ENCODE results near the gene BBOX1.

BBOX1 gene

DNA sequence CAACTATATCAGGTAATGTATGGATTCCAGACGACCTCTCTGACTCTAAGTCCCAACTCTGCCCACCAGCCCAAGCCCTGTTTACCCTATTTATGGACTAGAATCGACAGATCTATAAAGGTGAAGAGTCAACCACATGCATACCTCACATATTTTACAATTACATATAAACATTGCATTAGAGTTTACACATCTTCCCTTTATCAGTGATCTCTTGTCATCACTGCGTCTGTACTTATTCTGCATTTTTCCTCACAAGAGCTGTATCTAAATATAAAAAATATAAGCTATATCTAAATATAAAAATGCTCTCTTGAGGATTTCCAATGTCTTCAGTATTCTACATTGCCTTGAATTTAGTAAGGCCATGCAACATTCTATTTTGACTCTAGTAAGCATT, 38.2 kb upstream of the BBOX1 start:
- no peak for TF ChIP-seq ZFX (IDR thresholded peaks at IDR 0.05; ENCODE audit: borderline replicate concordance)
- TF ChIP-seq, protein P1, sequence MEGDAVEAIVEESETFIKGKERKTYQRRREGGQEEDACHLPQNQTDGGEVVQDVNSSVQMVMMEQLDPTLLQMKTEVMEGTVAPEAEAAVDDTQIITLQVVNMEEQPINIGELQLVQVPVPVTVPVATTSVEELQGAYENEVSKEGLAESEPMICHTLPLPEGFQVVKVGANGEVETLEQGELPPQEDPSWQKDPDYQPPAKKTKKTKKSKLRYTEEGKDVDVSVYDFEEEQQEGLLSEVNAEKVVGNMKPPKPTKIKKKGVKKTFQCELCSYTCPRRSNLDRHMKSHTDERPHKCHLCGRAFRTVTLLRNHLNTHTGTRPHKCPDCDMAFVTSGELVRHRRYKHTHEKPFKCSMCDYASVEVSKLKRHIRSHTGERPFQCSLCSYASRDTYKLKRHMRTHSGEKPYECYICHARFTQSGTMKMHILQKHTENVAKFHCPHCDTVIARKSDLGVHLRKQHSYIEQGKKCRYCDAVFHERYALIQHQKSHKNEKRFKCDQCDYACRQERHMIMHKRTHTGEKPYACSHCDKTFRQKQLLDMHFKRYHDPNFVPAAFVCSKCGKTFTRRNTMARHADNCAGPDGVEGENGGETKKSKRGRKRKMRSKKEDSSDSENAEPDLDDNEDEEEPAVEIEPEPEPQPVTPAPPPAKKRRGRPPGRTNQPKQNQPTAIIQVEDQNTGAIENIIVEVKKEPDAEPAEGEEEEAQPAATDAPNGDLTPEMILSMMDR (IDR thresholded peaks at IDR 0.05): no peak
- no peak overlapping the region for H3K27ac ChIP-seq

DNA sequence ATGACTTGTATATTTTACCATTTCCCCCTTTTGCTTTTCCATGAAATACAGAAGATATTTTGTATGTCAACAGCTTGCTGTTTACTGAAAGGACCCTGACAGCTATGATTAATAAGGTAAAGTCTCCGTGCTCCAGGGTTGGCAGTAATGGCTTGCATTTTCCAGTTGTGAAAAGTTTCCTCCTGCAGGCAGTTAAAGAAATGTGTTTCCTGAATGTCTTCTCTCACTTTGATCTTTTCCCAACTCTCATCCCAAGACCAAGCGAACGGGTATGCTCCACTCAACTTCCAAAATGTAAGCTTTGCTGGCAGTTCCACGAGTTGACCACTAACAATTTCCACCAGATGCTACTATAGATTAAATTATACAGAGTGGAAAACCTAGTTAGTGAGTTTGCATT, 37.8 kb upstream of the BBOX1 start:
- no peak for TF ChIP-seq ZFX (IDR thresholded peaks at IDR 0.05; ENCODE audit: borderline replicate concordance)
- TF ChIP-seq, protein P1 (IDR thresholded peaks at IDR 0.05): no peak
- H3K27ac ChIP-seq: no peak overlapping the region

GRCh38 chr11:27004103-27004502, 36.5 kb upstream of the BBOX1 start:
- no peak for TF ChIP-seq ZFX (IDR thresholded peaks at IDR 0.05; ENCODE audit: borderline replicate concordance)
- TF ChIP-seq, protein P1 (IDR thresholded peaks at IDR 0.05): no peak

GRCh38 chr11:27008811-27009535, 31.6 kb upstream of the BBOX1 start:
- TF ChIP-seq, protein P1 (IDR thresholded peaks at IDR 0.05): no peak
- TF ChIP-seq ZFX (IDR thresholded peaks at IDR 0.05; ENCODE audit: borderline replicate concordance): no peak

More at GRCh38 chr11:27004103-27004502, 36.5 kb upstream of the BBOX1 start:
- H3K27ac ChIP-seq: no peak overlapping the region

GRCh38 chr11:27011560-27012233, 28.9 kb upstream of the BBOX1 start:
- TF ChIP-seq, protein P1 (IDR thresholded peaks at IDR 0.05): no peak
- TF ChIP-seq ZFX (IDR thresholded peaks at IDR 0.05; ENCODE audit: borderline replicate concordance): no peak
- no peak overlapping the region for H3K27ac ChIP-seq

More at GRCh38 chr11:27008811-27009535, 31.6 kb upstream of the BBOX1 start:
- no peak overlapping the region for H3K27ac ChIP-seq

- H3K27ac ChIP-seq: no peak overlapping the region
- no peak for TF ChIP-seq ZFX (IDR thresholded peaks at IDR 0.05; ENCODE audit: borderline replicate concordance)
- TF ChIP-seq, protein P1 (IDR thresholded peaks at IDR 0.05): no peak
Observed at GRCh38 chr11:27012234-27012921, 28.2 kb upstream of the BBOX1 start.
